ENCODE measurements around the gene ITPK1.
A peak's percentile ranks its signal among the peaks of the same experiment; 100 is the strongest.

The ITPK1 gene

DNA sequence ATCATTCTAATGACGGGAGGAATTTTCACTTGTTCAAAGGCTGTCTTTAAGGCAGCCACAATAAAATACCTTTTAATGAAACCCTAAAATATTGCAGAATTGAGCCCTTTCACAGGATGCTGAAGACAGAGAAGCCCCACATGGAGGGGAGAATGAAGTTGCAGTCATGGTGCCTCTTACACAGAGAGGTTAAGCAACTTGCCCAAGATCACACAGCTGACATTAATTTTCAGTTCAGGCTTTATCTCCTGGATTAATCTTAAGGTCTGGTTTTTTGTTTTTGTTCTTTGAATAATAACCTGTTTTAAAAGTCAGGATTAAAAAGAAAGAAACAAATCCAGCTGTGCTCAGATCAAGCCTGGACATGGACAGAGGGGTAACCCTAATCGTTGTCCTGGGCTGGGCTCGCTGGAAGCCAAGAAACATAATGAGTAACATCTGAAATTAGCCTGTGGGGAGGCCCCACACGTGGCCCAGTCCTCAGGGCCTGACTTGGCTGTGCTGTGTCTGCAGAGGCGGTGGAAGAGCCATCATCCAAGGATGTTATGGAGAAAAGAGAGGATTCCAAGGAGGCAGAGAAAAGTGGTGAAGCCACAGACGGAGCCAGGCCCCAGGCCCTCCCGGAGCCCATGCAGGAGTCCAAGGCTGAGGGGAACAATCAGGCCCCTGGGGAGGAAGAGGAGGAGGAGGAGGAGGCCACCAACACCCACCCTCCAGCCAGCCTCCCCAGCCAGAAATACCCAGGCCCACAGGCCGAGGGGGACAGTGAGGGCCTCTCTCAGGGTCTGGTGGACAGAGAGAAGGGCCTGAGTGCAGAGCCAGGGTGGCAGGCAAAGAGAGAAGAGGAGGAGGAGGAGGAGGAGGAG is 184.8 kb downstream of the ITPK1 start:
- DNase-seq = no peak

DNA sequence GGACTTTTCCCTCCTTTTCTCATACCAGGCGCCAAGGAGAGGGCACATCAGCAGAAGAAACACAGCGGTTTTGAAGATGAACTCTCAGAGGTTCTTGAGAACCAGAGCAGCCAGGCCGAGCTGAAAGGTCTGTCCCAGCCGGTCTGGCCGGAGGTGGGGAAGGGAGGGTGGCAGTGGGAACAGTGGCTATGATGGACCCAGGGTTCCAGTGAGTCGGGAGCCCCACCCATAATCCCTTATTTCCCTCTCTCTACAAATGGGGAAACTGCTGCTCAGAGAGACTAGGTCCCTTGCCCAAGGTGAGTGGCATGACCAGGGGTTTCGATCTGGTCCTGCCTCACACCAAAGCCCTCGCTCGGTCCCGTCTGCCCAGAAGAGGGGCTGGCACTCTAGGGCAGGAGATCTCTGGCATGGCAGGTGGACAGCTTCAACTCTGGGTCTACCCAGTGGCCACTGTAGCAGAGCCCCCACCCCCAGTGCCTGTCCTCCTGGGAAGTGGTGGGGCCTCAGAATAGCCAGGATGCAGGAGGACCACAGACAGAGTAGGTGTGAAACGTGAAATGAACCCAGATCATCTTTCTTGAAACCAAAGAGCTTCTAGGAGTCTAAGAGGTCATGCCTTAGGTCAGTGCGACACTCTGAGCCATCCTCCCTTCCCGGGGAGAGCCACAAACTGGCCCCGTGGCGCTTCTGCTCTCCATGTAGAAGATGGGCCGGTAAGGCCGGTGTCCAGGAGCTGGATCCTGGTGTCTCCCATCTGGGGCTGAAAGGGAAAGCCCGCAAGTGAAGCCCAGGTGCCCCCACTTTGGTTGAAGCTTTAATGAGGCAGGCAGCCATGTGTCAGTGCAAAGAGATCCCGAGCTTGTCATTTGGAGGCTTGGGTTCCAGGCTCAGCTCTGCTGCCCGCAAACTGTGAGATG is 185.8 kb downstream of the ITPK1 start:
- DNase-seq = no peak

- no peak for DNase-seq
These were observed 186.6 kb downstream of the ITPK1 start for GRCh38 chr14:92928961-92929688.

GRCh38 chr14:92928258-92928629 is 187.5 kb downstream of the ITPK1 start:
- no peak for DNase-seq

GRCh38 chr14:92927349-92928257 is 188.1 kb downstream of the ITPK1 start:
- no peak for DNase-seq

GRCh38 chr14:92926931-92927330 is 188.8 kb downstream of the ITPK1 start:
- DNase-seq = no peak

DNA sequence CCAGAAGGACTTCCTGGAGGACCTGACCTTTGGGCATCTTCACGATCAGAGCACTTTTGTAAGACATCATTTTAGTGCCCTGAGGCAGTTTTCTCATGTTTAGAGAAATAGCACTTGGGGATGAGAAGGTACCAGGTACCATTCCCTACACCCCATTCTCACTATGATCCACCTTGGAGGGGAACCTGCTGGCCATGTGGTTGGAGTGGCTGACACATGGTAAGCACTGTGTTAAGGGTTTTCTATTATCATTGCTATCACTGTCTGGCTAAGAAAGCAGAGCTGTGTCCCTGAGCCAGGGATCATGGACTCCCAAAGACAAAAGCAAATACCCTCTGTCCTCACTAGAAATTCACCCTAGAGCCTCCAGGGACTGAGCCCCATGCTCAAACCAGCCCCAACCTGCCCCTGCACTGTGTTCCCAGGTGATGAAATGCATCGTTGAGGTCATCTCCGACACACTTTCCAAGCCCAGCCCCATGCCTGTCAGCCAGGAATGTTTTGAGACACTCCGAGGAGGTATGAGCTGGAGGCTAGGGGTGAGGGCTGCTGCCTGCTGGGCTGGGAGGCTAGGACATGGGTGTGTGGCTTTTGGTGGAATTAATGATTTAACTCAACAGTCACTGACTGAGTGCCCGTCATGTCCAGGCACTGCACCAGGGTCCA is 189.4 kb downstream of the ITPK1 start:
- DNase-seq = no peak

DNA sequence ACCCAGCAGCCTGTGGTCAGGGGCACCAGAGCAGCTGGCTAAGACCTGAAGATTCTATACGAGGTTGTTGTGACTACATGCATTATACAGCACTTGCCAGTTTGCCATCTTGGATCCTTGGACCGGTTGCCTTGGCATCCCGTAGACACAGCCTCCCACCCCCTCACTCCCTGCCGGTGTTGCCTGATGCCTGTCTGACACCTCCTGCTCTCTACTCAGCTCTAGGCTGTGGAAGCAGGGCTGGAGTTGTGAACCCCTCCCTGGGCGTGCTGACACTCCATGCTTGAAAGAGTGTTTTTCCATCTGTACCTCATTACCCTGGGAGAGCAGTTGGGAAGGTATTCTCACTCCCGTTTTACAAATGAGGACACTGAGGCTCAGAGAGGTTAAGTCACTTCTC is 190.3 kb downstream of the ITPK1 start:
- DNase-seq = no peak

DNA sequence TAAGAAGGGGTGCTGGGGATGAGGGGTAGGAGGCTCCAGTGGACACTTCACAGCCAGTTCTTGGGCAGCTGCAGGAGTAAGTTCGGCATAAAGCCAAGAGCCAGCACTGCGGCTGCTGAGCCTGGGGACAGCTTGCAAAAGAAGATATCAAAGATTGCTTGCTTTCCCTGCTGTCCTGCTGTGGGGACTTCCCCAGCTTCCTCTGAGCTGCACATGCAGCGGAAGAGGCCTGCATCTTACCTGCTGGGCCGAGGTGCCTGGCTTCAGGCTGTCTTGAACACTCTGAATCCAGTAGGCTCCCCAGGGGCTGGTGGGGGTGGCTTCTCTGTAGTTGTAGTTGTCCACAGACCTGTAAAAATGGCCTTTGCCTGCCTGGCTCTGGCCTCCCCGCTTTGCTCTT is 191.5 kb downstream of the ITPK1 start:
- no peak for DNase-seq

DNA sequence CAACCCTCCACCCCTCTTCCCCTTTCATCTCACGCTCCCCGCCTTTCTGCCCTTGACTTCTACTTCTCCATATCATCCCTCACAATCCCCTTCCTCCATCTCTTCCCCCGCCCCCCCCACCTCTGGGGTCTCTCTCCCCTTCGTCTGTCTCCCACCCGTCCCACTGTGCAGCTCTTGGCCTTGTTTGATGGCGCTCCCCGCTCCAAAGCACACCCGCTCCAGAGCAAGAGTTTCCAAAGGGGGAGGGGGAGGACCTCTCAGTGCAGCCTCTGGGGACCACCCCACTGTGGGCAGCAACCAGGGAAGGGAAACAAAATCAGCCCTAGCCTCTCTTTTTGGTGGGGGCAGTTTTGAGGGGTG is 192.0 kb downstream of the ITPK1 start:
- DNase-seq = no peak

- DNase-seq = peak; percentile 40
These were observed 192.6 kb downstream of the ITPK1 start, which contains the start of gene CHGA for GRCh38 chr14:92922883-92923743. CHGA (plus strand) TSS chr14:92923150; CDS start chr14:92923360, 210 bp downstream.

DNA sequence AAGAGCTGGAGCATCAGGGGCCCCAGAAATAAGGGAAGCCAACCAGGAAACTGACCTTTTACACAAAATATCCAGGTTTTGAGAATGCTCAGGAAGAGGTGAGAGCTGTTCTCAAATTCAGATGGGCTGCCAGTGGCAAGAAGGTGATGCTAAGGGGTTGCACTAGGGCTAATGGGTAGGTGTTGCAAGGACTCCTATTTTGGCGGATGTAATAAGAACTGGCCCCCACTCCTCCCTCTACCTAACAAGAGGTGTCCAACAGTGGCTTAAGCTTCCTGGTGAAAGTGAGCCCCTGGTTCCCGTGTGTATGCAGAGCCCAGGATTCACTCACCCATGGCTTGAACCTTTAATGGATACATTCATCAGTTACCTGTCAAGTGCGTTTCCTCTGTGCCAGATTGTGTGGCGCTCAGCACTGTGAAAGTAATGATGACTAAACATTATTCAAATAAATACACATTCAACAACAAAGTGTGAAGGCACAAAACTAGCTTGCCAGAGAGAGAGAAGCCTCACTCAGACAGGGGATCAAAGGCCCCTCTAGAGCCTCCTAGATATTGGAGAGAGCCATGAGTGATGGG is 193.5 kb downstream of the ITPK1 start:
- DNase-seq = no peak

DNA sequence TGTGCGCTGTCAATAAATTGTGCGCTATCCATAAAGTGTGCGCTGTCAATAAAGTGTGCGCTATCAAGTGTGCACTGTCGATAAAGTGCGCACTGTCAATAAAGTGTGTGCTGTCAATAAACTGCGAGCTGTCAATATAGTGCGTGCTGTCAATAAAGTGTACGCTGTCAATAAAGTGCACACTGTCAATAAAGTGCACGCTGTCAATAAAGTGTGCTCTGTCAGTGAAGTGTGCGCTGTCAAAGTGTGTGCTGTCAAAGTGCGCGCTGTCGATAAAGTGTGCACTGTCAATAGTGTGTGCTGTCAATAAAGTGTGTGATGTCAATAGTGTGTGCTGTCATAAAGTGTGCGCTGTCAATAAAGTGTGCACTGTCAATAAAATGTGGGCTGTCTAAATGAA is 195.7 kb downstream of the ITPK1 start:
- no peak for DNase-seq

DNA sequence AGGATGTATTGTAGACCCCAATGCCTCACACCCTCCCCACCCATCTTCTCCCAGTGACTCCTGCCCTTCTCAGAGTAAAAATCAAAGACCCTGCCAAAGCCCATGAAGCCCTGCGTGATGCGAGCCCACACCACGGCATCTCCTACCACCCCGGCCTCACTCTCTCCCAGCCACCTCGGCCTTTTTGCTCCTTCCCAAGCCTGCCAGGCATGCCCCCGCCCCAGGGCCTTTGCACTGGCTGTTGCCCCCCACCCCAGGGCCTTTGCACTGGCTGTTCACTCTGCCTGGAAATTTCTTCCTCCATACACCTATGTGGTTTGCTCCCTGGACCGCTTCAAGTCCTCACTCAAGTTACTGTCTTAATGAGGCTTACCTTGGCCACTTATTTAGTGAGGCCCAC is 197.8 kb downstream of the ITPK1 start:
- DNase-seq = no peak

DNA sequence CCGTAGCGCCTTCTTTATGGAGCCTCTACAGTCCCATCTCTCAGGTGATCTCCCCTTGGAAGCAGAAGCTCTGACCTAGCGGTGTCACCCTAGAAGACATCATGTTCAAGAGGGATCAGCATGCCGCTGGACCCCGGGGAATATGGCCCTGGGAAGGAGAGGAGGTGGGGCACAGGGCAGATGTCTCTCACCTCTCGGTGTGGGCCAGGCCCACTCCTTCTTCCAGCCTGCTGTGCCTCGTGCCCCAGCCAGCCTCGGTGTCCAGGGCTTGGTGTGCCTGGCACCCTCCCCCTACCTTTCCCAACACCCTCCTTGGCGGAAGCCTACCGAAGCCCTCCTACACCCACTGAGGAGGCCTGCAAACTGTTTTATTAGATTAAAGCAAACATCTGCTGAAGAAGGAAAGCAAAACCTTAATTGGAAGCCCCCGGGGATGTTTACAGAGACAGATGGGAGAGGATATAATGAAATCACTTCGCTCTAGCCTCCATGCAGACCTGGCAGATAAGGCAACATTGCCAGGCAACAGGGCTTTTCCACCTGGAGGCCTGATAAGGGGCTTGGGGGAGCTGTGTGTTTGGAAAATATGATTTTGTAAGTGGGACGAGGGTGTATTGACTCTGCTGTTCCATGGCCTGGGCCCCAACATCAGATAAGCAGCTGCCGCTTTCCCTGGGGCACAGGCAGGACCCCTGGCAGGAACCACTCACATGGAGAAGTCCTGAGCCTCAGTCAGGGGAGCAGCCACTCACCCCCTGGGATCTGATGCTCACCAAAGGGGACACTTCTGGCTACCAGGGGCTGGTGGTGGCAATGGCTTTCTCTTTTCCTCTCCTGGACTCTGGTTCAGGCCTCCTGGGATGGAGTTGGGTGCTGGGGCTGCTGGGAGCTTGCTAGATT is 198.4 kb downstream of the ITPK1 start:
- DNase-seq = no peak

DNA sequence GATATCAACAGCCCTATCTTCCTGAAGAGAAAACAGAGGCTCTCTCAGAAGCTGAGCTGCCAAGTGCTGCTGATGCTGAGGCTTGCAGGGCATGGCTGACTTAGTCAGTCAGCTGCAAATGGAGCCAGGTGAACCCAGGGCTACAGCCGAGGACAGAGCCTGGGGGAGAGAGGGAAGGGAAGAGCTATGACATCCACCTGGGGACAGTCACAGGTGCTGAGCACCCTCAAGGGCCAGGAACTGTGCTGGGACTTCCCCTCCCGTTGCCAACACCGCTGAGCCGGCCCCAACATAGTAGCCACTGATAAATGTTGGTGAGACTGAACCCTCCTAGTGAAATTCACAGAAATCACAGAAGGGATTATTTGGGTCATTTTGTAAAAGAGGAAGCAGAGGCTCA is 199.5 kb downstream of the ITPK1 start:
- DNase-seq = no peak

DNA sequence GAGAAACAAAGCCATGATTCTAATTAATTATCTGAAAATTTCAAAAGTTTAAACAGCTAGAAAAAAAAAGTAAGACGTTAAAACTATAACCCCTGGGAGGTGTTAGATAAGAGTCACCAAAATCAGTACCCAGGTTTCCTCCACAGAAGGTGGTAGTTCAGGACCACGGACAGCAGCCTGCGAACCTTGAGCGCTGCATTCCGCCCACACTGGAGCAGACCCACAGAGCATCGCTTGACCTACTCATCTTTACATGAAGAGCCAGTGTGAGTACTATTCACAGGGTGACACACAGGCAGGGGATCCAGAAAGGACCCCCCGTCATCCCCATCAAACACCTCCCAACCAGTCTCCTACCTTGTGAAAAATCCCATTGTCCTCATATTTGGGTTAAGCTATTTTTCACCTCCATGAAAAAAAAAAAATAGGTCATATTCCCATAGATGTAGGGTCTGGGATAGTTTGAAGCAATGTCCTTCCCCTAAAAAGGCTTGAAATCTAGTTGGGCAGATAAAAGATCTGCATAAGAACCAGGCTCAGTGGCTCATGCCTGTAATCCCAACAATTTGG is 201.6 kb downstream of the ITPK1 start:
- peak; percentile 38 for DNase-seq

DNA sequence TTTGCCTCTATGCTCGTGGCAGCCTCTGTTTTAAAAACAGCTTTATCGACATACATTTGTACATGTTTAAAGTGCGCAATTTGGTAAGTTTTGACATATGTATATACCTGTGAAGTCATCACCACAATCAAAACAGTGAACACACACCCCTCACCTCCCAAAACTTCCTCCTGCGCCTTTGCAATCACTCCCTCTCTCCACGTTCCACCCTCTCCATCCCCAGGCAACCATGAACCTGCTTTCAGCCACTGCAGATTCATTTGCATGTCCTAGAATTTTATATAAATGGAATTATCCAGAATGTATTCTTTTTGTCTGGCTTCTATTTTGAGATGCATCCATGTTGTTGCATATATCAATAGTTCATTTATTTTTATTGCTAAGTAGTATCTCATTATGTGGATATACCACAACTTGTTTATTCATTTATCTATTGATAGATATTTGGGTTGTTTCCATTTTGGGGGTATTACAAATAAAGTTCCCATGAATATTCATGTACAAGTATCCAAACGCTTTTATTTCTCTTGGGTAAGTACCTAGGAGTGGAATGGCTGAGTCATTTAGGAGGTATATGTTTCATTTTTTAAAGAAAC is 208.3 kb downstream of the ITPK1 start:
- no peak for DNase-seq
